ENCODE results near the gene AMZ2. TPM values are rescaled to one million over a fixed set of nuclear protein-coding genes. Genes with fewer than 3 reads are reported as not detected.
"Not testable (repeated sequence)": the region's sequence is repeated elsewhere in the genome, so short reads cannot be mapped to it uniquely, and the experiment has no call there.

The AMZ2 gene
- total RNA-seq, 1 experiment from 2014 or later = 59.6 TPM

- no peaks in the 10 kb centered on the region; the same call in 1 of the 2 replicates for H3K9me3 ChIP-seq (ENCODE audit: control insufficient read depth, insufficient read depth, low read depth, low read length)
- no peaks in the 10 kb centered on the region for H3K36me3 ChIP-seq (ENCODE audit: control insufficient read depth, insufficient read depth, low read length)
- ATAC-seq (no peak), DNase-seq (ENCODE audit: low read depth, low spot score) (no peak)
- no peaks in the 10 kb centered on the region for H3K4me1 ChIP-seq (ENCODE audit: control insufficient read depth, insufficient read depth, low read length)
- intact Hi-C loops (cut with micrococcal nuclease; ENCODE audit: unreplicated experiment) (no loop called here), in situ Hi-C loops (cut with HindIII; ENCODE audit: low pct_unique_long_range_greater_than_20kb, low sequenced_read_pairs) (no loop called here)
- no peaks in the 10 kb centered on the region for H3K27me3 ChIP-seq (ENCODE audit: control insufficient read depth, insufficient read depth, low read length)
- TF ChIP-seq, protein P1, sequence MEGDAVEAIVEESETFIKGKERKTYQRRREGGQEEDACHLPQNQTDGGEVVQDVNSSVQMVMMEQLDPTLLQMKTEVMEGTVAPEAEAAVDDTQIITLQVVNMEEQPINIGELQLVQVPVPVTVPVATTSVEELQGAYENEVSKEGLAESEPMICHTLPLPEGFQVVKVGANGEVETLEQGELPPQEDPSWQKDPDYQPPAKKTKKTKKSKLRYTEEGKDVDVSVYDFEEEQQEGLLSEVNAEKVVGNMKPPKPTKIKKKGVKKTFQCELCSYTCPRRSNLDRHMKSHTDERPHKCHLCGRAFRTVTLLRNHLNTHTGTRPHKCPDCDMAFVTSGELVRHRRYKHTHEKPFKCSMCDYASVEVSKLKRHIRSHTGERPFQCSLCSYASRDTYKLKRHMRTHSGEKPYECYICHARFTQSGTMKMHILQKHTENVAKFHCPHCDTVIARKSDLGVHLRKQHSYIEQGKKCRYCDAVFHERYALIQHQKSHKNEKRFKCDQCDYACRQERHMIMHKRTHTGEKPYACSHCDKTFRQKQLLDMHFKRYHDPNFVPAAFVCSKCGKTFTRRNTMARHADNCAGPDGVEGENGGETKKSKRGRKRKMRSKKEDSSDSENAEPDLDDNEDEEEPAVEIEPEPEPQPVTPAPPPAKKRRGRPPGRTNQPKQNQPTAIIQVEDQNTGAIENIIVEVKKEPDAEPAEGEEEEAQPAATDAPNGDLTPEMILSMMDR (IDR thresholded peaks at IDR 0.05) = no peak
- no peak for TF ChIP-seq POLR2AphosphoS5 (IDR thresholded peaks at IDR 0.05; ENCODE audit: low read depth, low read length)
- TF ChIP-seq, protein P2, sequence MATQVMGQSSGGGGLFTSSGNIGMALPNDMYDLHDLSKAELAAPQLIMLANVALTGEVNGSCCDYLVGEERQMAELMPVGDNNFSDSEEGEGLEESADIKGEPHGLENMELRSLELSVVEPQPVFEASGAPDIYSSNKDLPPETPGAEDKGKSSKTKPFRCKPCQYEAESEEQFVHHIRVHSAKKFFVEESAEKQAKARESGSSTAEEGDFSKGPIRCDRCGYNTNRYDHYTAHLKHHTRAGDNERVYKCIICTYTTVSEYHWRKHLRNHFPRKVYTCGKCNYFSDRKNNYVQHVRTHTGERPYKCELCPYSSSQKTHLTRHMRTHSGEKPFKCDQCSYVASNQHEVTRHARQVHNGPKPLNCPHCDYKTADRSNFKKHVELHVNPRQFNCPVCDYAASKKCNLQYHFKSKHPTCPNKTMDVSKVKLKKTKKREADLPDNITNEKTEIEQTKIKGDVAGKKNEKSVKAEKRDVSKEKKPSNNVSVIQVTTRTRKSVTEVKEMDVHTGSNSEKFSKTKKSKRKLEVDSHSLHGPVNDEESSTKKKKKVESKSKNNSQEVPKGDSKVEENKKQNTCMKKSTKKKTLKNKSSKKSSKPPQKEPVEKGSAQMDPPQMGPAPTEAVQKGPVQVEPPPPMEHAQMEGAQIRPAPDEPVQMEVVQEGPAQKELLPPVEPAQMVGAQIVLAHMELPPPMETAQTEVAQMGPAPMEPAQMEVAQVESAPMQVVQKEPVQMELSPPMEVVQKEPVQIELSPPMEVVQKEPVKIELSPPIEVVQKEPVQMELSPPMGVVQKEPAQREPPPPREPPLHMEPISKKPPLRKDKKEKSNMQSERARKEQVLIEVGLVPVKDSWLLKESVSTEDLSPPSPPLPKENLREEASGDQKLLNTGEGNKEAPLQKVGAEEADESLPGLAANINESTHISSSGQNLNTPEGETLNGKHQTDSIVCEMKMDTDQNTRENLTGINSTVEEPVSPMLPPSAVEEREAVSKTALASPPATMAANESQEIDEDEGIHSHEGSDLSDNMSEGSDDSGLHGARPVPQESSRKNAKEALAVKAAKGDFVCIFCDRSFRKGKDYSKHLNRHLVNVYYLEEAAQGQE (IDR thresholded peaks at IDR 0.05; ENCODE audit: insufficient read depth in 1 of 2, low read depth in 2 of 2, low read length in 1 of 2) = no peak
- H3K27ac ChIP-seq (ENCODE audit: low read length) = no peak overlapping the region
- ChIA-PET CTCF (no interaction called here), POLR2A (no interaction called here)
- no TSS peak for BruUV-seq (replicated peaks)
- no peak overlapping the region for H3K4me3 ChIP-seq (ENCODE audit: low read depth in 2 of 2, low read length in 2 of 2)
These were observed 25.9 kb downstream of the AMZ2 start for GRCh38 chr17:68273722-68274121.

- BruUV-seq (replicated peaks); H3K4me3 ChIP-seq (ENCODE audit: low read depth in 2 of 2, low read length in 2 of 2); H3K9me3 ChIP-seq (ENCODE audit: control insufficient read depth, insufficient read depth, low read depth, low read length); H3K27me3 ChIP-seq (ENCODE audit: control insufficient read depth, insufficient read depth, low read length); DNase-seq (ENCODE audit: low read depth, low spot score); intact Hi-C loops (cut with micrococcal nuclease; ENCODE audit: unreplicated experiment); H3K36me3 ChIP-seq (ENCODE audit: control insufficient read depth, insufficient read depth, low read length); ATAC-seq; H3K4me1 ChIP-seq (ENCODE audit: control insufficient read depth, insufficient read depth, low read length); CTCF ChIA-PET; in situ Hi-C loops (cut with HindIII; ENCODE audit: low pct_unique_long_range_greater_than_20kb, low sequenced_read_pairs); H3K27ac ChIP-seq (ENCODE audit: low read length); POLR2A ChIA-PET: not testable (repeated sequence)
These were observed 28.5 kb downstream of the AMZ2 start for GRCh38 chr17:68276339-68276738.

- Histone ChIP-seq H3K4me1 (ENCODE audit: control insufficient read depth, insufficient read depth, low read length) (no peaks in the 10 kb centered on the region), H3K4me3 (ENCODE audit: low read depth in 2 of 2, low read length in 2 of 2) (no peak overlapping the region), H3K27me3 (ENCODE audit: control insufficient read depth, insufficient read depth, low read length) (no peaks in the 10 kb centered on the region), H3K27ac (ENCODE audit: low read length) (no peak overlapping the region), H3K9me3 (ENCODE audit: control insufficient read depth, insufficient read depth, low read depth, low read length) (no peaks in the 10 kb centered on the region; the same call in 1 of the 2 replicates), H3K36me3 (ENCODE audit: control insufficient read depth, insufficient read depth, low read length) (no peaks in the 10 kb centered on the region)
- CTCF ChIA-PET = no interaction called here
- BruUV-seq (replicated peaks) = no TSS peak
- in situ Hi-C loops (cut with HindIII; ENCODE audit: low pct_unique_long_range_greater_than_20kb, low sequenced_read_pairs) (no loop called here), intact Hi-C loops (cut with micrococcal nuclease; ENCODE audit: unreplicated experiment) (no loop called here)
- DNase-seq (ENCODE audit: low read depth, low spot score) (no peak), ATAC-seq (no peak)
- TF ChIP-seq SIN3A (IDR thresholded peaks at IDR 0.05; ENCODE audit: borderline replicate concordance, insufficient read depth, low read depth, low read length) = no peak
- TF ChIP-seq, protein P2 (IDR thresholded peaks at IDR 0.05; ENCODE audit: insufficient read depth in 1 of 2, low read depth in 2 of 2, low read length in 1 of 2) = no peak
- TF ChIP-seq, protein P1 (IDR thresholded peaks at IDR 0.05) = no peak
- no peak for TF ChIP-seq TCF7L2 (IDR thresholded peaks at IDR 0.05; ENCODE audit: low read depth, low read length)
- TF ChIP-seq POLR2AphosphoS5 (IDR thresholded peaks at IDR 0.05; ENCODE audit: low read depth, low read length) = no peak
- POLR2A ChIA-PET = no interaction called here
These were observed 30.0 kb downstream of the AMZ2 start for GRCh38 chr17:68277807-68278206.

DNA sequence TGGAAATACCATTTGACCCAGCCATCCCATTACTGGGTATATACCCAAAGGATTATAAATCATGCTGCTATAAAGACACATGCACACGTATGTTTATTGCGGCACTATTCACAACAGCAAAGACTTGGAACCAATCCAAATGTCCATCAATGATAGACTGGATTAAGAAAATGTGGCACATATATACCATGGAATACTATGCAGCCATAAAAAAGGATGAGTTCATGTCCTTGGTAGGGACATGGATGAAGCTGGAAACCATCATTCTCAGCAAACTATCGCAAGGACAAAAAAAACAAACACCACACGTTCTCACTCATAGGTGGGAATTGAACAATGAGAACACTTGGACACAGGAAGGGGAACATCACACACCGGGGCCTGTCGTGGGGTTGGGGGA is 34.1 kb downstream of the AMZ2 start:
- CTCF ChIA-PET; POLR2A ChIA-PET; ATAC-seq; DNase-seq (ENCODE audit: low read depth, low spot score); H3K27me3 ChIP-seq (ENCODE audit: control insufficient read depth, insufficient read depth, low read length); intact Hi-C loops (cut with micrococcal nuclease; ENCODE audit: unreplicated experiment); H3K4me1 ChIP-seq (ENCODE audit: control insufficient read depth, insufficient read depth, low read length); H3K4me3 ChIP-seq (ENCODE audit: low read depth in 2 of 2, low read length in 2 of 2); H3K27ac ChIP-seq (ENCODE audit: low read length); H3K36me3 ChIP-seq (ENCODE audit: control insufficient read depth, insufficient read depth, low read length); in situ Hi-C loops (cut with HindIII; ENCODE audit: low pct_unique_long_range_greater_than_20kb, low sequenced_read_pairs); BruUV-seq (replicated peaks); H3K9me3 ChIP-seq (ENCODE audit: control insufficient read depth, insufficient read depth, low read depth, low read length): not testable (repeated sequence)
